Activated T-cell treated with anti-CD3 and anti-CD28 coated beads, Interleukin-2, amount 50 U/mL, for 4 hours (primary cell): Measurements from ENCODE around the gene CABP7. TPM values are rescaled to one million over a fixed set of nuclear protein-coding genes. Genes with fewer than 3 reads are reported as not detected.

ENCODE experiments used
- ATAC-seq, 2 donors: fragments of 200-7000 bp; cut with Tn5 transposase; one replicate each; pipeline ENCODE4 v1.10.0; 2021
- DNase-seq: peaks from one replicate; pipeline ENCODE4 v3.0.0-alpha.2; 2020
- H3K27me3 Mint-ChIP-seq: one replicate; pipeline ENCODE4 v1.8.0; 2021; ENCODE audit warnings: low read depth, mixed read lengths
- H3K36me3 Mint-ChIP-seq: one replicate; pipeline ENCODE4 v1.8.0; 2022; ENCODE audit warnings: mixed read lengths; ENCODE audit not compliant: insufficient read depth
- H3K4me1 Mint-ChIP-seq: one replicate; pipeline ENCODE4 v1.8.0; 2021; ENCODE audit warnings: low read depth, mixed read lengths
- H3K4me3 Mint-ChIP-seq: one replicate; pipeline ENCODE4 v1.8.0; 2021; ENCODE audit warnings: mild to moderate bottlenecking, moderate library complexity, mixed read lengths
- H3K9me3 Mint-ChIP-seq: one replicate; pipeline ENCODE4 v1.8.0; 2021; ENCODE audit warnings: mixed read lengths
- total RNA-seq, 3 donors: library from RNA; stranded (reverse); gene quantifications; one replicate each; pipeline ENCODE4 v1.2.1, GENCODE V29; 2021

The CABP7 gene
- total RNA-seq, 3 donors from 2014 or later, result 0.11 to 0.20 (median 0.13) TPM

GRCh38 chr22:29695129-29695926 is 24.5 kb upstream of the CABP7 start:
- H3K9me3 Mint-ChIP-seq, result no peaks in the 10 kb centered on the region
- no peaks in the 10 kb centered on the region for H3K27me3 Mint-ChIP-seq
- ATAC-seq (no peak), DNase-seq (no peak)
- no peak overlapping the region for H3K4me3 Mint-ChIP-seq
- peaks cover 16% of the 10 kb centered on the region for H3K36me3 Mint-ChIP-seq
- peaks cover 14% of the 10 kb centered on the region for H3K4me1 Mint-ChIP-seq

DNA sequence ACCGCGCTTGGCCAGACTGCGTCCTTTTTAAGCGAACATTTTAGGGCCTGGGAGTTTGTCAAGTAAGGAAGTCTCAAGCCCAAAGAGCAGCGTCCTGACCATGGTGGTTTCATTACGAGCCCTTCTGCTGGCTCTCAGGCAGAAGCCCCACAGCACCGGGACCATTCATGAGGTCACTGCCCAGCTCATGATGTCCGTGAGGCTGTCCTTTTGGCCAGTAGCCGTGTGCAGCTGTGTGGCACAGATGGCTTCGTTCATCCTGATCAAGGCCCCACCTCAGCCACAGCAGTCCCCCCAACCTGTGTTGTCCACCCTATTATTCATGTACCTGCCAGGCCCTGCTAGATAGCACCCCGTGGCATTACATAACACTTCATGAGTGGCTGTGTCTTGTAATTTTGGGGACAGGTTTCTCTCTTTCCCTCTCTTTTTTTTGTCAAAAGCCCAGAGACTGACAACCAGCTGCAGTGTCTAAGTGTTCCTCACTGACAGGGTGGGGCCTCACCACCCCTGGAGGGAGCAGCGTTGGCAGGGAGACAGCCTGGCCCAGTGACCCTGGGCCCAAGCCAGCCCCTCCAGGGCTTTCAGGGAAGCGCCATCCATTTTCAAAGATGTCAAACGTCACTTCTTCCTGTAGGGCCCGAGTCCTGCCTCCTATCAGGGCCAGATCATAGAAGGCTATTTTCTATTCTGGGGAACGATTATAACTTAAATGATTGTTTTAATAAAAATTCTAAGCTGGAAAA is 21.8 kb upstream of the CABP7 start:
- Mint-ChIP-seq H3K36me3 (peaks cover 11% of the 10 kb centered on the region), H3K27me3 (no peaks in the 10 kb centered on the region), H3K9me3 (no peaks in the 10 kb centered on the region), H3K4me1 (peaks cover 22% of the 10 kb centered on the region), H3K4me3 (no peak overlapping the region)
- ATAC-seq (no peak), DNase-seq (no peak)

- peaks cover 23% of the 10 kb centered on the region for H3K4me1 Mint-ChIP-seq
- peaks cover 3% of the 10 kb centered on the region for H3K27me3 Mint-ChIP-seq
- ATAC-seq (no peak), DNase-seq (no peak)
- no peak overlapping the region for H3K4me3 Mint-ChIP-seq
- peaks cover 5% of the 10 kb centered on the region for H3K36me3 Mint-ChIP-seq
- H3K9me3 Mint-ChIP-seq, result no peaks in the 10 kb centered on the region
Observed at GRCh38 chr22:29700206-29700899, 19.4 kb upstream of the CABP7 start.

GRCh38 chr22:29700900-29701154 is 19.0 kb upstream of the CABP7 start:
- no peak overlapping the region for H3K4me3 Mint-ChIP-seq
- peaks cover 3% of the 10 kb centered on the region for H3K27me3 Mint-ChIP-seq
- ATAC-seq, result no peak
- no peak for DNase-seq
- H3K9me3 Mint-ChIP-seq, result no peaks in the 10 kb centered on the region
- H3K4me1 Mint-ChIP-seq, result peaks cover 23% of the 10 kb centered on the region
- H3K36me3 Mint-ChIP-seq, result peaks cover 5% of the 10 kb centered on the region

DNA sequence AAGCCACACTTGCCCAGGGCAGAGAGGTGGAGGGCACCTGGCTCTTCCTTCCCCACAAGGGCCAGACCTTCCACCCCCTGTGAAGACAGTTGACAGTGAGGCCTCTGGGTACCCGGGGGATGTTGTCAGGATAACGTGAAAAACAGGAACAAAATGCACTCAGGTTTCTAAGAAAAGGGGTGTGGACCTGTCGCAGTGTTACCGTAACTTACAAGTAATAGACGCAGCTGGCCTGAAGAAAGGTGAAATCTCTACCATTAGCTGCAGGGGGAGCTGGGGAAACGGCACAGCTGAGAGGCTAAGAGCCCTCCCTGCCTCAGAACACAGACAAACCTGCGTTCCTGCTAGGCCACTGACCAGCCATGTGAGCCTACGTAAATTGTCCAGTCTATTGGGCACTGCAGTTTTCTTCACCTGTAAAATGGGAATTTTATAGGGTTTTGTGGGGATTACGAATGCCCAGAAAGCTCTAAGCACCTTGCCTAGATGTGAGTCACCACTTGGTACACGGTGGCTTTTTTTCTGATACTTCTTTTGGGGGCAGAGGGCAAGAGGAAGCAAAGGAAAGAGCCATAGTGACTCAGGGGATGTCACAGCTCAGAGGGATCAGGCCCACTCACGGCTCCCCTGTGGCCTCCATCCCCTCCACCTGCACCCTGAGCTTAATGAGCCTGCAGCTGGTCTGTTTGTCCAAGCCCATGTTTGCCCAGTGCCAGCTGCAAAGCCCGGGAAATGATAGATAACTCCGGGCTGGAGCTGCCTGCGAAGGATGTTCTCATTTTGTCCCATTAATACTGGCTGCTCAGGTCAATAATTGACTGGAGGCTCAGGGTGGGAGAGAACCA is 18.4 kb upstream of the CABP7 start:
- peak; percentile 50 to 57 for ATAC-seq
- H3K36me3 Mint-ChIP-seq, result peaks cover 4% of the 10 kb centered on the region

GRCh38 chr22:29702000-29702930 is 17.5 kb upstream of the CABP7 start:
- H3K36me3 Mint-ChIP-seq, result peaks cover 2% of the 10 kb centered on the region
- DNase-seq, result no peak
- H3K9me3 Mint-ChIP-seq, result no peaks in the 10 kb centered on the region
- peaks cover 3% of the 10 kb centered on the region for H3K27me3 Mint-ChIP-seq
- ATAC-seq, result no peak
- H3K4me1 Mint-ChIP-seq, result peaks cover 23% of the 10 kb centered on the region
- no peak overlapping the region for H3K4me3 Mint-ChIP-seq

More for the DNA sequence above, 18.4 kb upstream of the CABP7 start:
- Mint-ChIP-seq H3K4me1 (peaks cover 23% of the 10 kb centered on the region), H3K4me3 (no peak overlapping the region), H3K9me3 (no peaks in the 10 kb centered on the region), H3K27me3 (peaks cover 3% of the 10 kb centered on the region)
- DNase-seq, result no peak

DNA sequence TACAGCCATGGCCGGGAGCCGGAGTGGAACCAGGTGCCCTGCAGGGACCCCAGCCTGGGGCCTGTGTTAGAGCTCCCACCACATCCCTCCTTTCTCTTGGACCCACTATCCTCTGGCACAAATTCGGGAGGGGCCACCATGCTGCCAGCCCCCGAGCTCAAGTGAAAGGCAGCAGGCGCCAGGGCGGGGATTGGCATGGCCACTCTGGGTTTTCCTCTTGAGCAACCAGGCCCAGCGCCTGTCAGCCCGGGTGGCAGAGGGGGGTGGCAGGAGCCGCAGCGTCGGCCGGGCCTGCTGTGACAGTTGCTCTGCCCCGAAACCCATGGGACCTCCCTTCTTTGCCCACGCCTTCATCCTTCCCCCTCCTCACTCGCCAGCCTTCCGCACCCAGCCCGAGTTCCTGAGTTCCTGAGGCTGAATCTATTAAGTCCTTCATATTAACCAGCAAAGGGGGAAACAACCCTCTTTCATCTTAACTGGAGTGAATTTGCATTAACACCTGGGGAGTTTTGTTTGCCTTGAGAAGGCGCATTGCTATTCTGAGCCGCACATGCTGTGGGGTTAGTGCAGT is 16.8 kb upstream of the CABP7 start:
- DNase-seq, result no peak
- no peaks in the 10 kb centered on the region for H3K9me3 Mint-ChIP-seq
- no peak overlapping the region for H3K4me3 Mint-ChIP-seq
- peaks cover 3% of the 10 kb centered on the region for H3K27me3 Mint-ChIP-seq
- peaks cover 2% of the 10 kb centered on the region for H3K36me3 Mint-ChIP-seq
- no peak for ATAC-seq
- H3K4me1 Mint-ChIP-seq, result peaks cover 23% of the 10 kb centered on the region

DNA sequence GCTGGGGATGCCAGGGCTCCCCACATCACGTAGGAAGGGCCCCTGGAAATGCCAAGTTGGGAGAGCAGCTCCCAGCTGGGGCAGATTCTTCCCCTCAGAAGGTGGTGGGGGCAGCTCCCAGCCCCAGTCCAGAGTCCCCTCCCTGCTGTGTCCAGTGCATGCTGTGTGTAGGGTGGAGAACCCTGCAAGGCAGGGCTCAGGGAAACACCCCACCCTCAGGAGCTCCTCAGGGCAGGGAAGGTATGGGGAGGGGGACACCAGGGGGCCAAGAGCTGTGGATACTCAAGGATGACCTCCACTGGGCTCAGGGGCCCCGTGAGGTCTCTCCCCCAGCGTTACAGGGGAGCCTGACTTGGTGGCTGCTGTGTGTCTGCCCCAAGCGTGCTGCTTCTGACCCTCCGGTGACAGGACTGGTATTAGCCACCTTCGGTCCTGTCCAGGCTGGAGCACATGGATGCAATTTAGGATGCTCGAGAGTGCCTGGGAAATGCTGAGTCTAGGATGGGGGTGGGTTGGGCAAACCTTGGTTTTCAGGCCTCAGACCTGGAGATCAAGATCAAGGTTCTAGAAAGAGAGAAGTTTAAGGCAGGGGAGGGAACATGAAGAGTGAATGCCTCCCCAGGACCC is 16.1 kb upstream of the CABP7 start:
- DNase-seq (no peak), ATAC-seq (no peak)
- Mint-ChIP-seq H3K9me3 (no peaks in the 10 kb centered on the region), H3K36me3 (no peaks in the 10 kb centered on the region), H3K4me1 (peaks cover 23% of the 10 kb centered on the region), H3K27me3 (peaks cover 3% of the 10 kb centered on the region), H3K4me3 (no peak overlapping the region)

DNA sequence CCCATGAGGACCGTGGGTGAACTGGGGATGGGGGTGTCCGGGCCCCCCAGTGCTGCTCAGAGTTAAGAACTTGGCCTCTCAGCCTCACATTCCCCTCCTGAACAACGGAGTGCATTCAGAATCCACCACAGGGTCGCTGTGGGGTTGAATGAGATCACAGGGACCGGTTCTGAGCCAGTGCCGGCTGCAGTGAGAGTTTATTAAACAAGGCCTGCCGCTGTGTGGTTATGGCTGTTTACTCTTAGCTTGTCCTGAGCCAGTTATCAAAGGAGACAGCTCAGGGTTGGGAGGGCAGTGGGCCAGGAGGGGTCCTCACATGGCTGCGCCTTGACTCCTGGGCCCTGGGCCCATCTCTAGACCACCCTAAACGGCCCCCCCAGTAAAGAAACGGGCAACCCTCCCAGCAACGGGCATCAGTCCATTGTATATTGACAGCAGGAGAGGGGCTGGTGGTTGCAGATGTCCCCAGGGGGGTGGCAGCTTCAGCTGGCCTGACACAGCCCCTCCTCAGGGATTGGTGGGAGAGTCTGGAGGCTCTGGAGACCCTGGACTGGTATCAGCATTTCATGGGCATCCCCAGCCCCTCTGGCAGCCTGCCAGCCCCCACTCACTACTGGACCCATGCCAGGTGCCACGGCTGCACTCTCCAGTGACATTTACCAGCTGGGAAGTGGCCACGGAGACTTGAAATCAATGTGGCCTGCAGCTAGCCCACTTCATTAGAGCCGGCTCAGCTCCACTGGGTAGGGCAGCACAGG is 15.1 kb upstream of the CABP7 start:
- DNase-seq, result no peak
- no peak overlapping the region for H3K4me3 Mint-ChIP-seq
- peaks cover 23% of the 10 kb centered on the region for H3K4me1 Mint-ChIP-seq
- no peaks in the 10 kb centered on the region for H3K36me3 Mint-ChIP-seq
- peaks cover 3% of the 10 kb centered on the region for H3K27me3 Mint-ChIP-seq
- no peak for ATAC-seq
- H3K9me3 Mint-ChIP-seq, result no peaks in the 10 kb centered on the region

- no peak overlapping the region for H3K4me3 Mint-ChIP-seq
- DNase-seq, result no peak
- peaks cover 5% of the 10 kb centered on the region for H3K27me3 Mint-ChIP-seq
- H3K36me3 Mint-ChIP-seq, result no peaks in the 10 kb centered on the region
- H3K4me1 Mint-ChIP-seq, result peaks cover 18% of the 10 kb centered on the region
- ATAC-seq, result no peak
- no peaks in the 10 kb centered on the region for H3K9me3 Mint-ChIP-seq
Observed at GRCh38 chr22:29705651-29706050, 14.2 kb upstream of the CABP7 start.

- Mint-ChIP-seq H3K4me3 (no peak overlapping the region), H3K9me3 (no peaks in the 10 kb centered on the region), H3K36me3 (no peaks in the 10 kb centered on the region), H3K4me1 (peaks cover 10% of the 10 kb centered on the region), H3K27me3 (peaks cover 5% of the 10 kb centered on the region)
- no peak for DNase-seq
- ATAC-seq, result no peak
Observed at GRCh38 chr22:29706486-29706885, 13.3 kb upstream of the CABP7 start.

GRCh38 chr22:29707010-29707409 is 12.8 kb upstream of the CABP7 start:
- peaks cover 5% of the 10 kb centered on the region for H3K27me3 Mint-ChIP-seq
- no peak overlapping the region for H3K4me3 Mint-ChIP-seq
- DNase-seq, result no peak

More at GRCh38 chr22:29707010-29707409, 12.8 kb upstream of the CABP7 start:
- no peaks in the 10 kb centered on the region for H3K36me3 Mint-ChIP-seq
- H3K9me3 Mint-ChIP-seq, result no peaks in the 10 kb centered on the region
- ATAC-seq, result no peak
- peaks cover 5% of the 10 kb centered on the region for H3K4me1 Mint-ChIP-seq
